Measurements from ENCODE around the gene CD200R1L.

DNA sequence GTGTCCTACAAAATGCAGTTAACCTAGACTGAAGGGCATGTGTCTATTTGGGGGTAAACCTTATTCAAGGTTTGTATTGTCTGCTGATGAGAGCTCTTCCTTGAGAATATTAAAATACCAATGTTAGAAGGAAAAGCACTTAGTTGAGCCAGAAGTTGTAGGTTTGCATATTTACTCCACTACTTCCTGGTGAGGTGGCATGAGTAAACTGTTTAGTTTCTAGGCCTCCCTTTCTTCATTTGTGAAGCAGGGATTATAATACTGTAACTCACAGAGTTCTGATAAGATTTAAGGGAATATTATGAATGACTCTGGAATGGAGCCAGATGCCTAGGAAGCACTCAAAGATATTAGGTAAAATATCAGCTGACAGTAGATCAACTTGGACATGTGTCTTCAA lies 46.7 kb downstream of the CD200R1L start:
- TF ChIP-seq, protein P1, sequence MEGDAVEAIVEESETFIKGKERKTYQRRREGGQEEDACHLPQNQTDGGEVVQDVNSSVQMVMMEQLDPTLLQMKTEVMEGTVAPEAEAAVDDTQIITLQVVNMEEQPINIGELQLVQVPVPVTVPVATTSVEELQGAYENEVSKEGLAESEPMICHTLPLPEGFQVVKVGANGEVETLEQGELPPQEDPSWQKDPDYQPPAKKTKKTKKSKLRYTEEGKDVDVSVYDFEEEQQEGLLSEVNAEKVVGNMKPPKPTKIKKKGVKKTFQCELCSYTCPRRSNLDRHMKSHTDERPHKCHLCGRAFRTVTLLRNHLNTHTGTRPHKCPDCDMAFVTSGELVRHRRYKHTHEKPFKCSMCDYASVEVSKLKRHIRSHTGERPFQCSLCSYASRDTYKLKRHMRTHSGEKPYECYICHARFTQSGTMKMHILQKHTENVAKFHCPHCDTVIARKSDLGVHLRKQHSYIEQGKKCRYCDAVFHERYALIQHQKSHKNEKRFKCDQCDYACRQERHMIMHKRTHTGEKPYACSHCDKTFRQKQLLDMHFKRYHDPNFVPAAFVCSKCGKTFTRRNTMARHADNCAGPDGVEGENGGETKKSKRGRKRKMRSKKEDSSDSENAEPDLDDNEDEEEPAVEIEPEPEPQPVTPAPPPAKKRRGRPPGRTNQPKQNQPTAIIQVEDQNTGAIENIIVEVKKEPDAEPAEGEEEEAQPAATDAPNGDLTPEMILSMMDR (tag by site-specific recombination; IDR thresholded peaks at IDR 0.05), result no peak
- no peak for TF ChIP-seq ZNF549 (tag by site-specific recombination; IDR thresholded peaks at IDR 0.05)
- TF ChIP-seq RBAK (tag by site-specific recombination; IDR thresholded peaks at IDR 0.05), result no peak
- TF ChIP-seq, protein P2, sequence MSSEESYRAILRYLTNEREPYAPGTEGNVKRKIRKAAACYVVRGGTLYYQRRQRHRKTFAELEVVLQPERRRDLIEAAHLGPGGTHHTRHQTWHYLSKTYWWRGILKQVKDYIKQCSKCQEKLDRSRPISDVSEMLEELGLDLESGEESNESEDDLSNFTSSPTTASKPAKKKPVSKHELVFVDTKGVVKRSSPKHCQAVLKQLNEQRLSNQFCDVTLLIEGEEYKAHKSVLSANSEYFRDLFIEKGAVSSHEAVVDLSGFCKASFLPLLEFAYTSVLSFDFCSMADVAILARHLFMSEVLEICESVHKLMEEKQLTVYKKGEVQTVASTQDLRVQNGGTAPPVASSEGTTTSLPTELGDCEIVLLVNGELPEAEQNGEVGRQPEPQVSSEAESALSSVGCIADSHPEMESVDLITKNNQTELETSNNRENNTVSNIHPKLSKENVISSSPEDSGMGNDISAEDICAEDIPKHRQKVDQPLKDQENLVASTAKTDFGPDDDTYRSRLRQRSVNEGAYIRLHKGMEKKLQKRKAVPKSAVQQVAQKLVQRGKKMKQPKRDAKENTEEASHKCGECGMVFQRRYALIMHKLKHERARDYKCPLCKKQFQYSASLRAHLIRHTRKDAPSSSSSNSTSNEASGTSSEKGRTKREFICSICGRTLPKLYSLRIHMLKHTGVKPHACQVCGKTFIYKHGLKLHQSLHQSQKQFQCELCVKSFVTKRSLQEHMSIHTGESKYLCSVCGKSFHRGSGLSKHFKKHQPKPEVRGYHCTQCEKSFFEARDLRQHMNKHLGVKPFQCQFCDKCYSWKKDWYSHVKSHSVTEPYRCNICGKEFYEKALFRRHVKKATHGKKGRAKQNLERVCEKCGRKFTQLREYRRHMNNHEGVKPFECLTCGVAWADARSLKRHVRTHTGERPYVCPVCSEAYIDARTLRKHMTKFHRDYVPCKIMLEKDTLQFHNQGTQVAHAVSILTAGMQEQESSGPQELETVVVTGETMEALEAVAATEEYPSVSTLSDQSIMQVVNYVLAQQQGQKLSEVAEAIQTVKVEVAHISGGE (tag by site-specific recombination; conservative IDR thresholded peaks at IDR 0.05; ENCODE audit: low read depth), result no peak
- TF ChIP-seq ZNF654 (tag by site-specific recombination; IDR thresholded peaks at IDR 0.05; ENCODE audit: low read depth), result no peak
